Type B pancreatic cell (in vitro differentiated cells): ENCODE data around the gene C17orf107. TPM values are rescaled to one million over a fixed set of nuclear protein-coding genes. Genes with fewer than 3 reads are reported as not detected.
"Not testable (repeated sequence)": the region's sequence is repeated elsewhere in the genome, so short reads cannot be mapped to it uniquely, and the experiment has no call there.

Experiments
- DNase-seq: peaks from one replicate; pipeline ENCODE4 v3.0.0; 2021; ENCODE audit warnings: mixed read lengths; ENCODE audit not compliant: unreplicated experiment; ENCODE audit errors: extremely low spot score
- H3K27ac Mint-ChIP-seq: 2 replicates; pipeline ENCODE4 v1.8.0; 2021; ENCODE audit warnings: mild to moderate bottlenecking, mixed read lengths
- H3K27me3 Mint-ChIP-seq: 2 replicates; pipeline ENCODE4 v1.8.0; 2021; ENCODE audit warnings: mixed read lengths
- H3K36me3 Mint-ChIP-seq: 2 replicates; pipeline ENCODE4 v1.8.0; 2021; ENCODE audit warnings: mixed read lengths
- H3K4me1 Mint-ChIP-seq: one replicate; pipeline ENCODE4 v1.8.0; 2021; ENCODE audit warnings: mixed read lengths; ENCODE audit not compliant: unreplicated experiment
- H3K4me3 Mint-ChIP-seq: 2 replicates; pipeline ENCODE4 v1.8.0; 2021; ENCODE audit warnings: mild to moderate bottlenecking, mixed read lengths
- H3K9me3 Mint-ChIP-seq: 2 replicates; pipeline ENCODE4 v1.8.0; 2021; ENCODE audit warnings: mixed read lengths
- total RNA-seq: library from RNA; stranded (reverse); gene quantifications from 2 replicates; pipeline ENCODE4 v1.2.1, GENCODE V29; 2021; ENCODE audit warnings: low replicate concordance
- TF ChIP-seq, protein P1 (sequence below): fragments of 200-600 bp; sonication (generic); conservative IDR thresholded peaks from 2 replicates; pipeline ENCODE4 v1.5.0; 2021; ENCODE audit warnings: antibody characterized with exemption, mild to moderate bottlenecking

C17orf107 gene
- total RNA-seq, 1 donor from 2014 or later: 4.4 TPM

DNA sequence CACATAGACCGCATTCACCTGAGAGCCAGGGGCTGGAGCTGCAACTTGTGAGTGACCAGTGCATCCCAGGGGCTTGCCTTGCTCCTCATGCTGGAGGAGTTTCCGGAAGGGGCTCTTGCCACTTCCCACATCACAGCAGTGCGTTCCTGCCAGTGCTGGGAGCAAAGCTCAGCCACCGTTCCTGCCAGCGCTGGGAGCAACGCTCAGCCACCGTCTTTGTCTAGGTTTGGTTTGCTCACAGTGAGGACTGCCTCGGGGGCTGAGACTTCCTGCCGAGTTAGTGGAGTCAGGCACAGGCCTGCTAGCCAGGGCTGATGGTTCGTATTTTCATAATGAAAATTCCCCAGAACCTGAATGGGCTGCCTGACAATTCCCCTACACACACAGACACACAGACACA lies 9.0 kb downstream of the C17orf107 start:
- TF ChIP-seq, protein P1, sequence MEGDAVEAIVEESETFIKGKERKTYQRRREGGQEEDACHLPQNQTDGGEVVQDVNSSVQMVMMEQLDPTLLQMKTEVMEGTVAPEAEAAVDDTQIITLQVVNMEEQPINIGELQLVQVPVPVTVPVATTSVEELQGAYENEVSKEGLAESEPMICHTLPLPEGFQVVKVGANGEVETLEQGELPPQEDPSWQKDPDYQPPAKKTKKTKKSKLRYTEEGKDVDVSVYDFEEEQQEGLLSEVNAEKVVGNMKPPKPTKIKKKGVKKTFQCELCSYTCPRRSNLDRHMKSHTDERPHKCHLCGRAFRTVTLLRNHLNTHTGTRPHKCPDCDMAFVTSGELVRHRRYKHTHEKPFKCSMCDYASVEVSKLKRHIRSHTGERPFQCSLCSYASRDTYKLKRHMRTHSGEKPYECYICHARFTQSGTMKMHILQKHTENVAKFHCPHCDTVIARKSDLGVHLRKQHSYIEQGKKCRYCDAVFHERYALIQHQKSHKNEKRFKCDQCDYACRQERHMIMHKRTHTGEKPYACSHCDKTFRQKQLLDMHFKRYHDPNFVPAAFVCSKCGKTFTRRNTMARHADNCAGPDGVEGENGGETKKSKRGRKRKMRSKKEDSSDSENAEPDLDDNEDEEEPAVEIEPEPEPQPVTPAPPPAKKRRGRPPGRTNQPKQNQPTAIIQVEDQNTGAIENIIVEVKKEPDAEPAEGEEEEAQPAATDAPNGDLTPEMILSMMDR: no peak
- no peak overlapping the region for H3K27ac Mint-ChIP-seq
- peaks cover 13% of the 10 kb centered on the region for H3K4me1 Mint-ChIP-seq
- no peaks in the 10 kb centered on the region for H3K9me3 Mint-ChIP-seq
- H3K36me3 Mint-ChIP-seq: peaks cover 3% of the 10 kb centered on the region
- H3K27me3 Mint-ChIP-seq: peaks cover 8% of the 10 kb centered on the region
- DNase-seq: peak; percentile 67
- no peak overlapping the region for H3K4me3 Mint-ChIP-seq

DNA sequence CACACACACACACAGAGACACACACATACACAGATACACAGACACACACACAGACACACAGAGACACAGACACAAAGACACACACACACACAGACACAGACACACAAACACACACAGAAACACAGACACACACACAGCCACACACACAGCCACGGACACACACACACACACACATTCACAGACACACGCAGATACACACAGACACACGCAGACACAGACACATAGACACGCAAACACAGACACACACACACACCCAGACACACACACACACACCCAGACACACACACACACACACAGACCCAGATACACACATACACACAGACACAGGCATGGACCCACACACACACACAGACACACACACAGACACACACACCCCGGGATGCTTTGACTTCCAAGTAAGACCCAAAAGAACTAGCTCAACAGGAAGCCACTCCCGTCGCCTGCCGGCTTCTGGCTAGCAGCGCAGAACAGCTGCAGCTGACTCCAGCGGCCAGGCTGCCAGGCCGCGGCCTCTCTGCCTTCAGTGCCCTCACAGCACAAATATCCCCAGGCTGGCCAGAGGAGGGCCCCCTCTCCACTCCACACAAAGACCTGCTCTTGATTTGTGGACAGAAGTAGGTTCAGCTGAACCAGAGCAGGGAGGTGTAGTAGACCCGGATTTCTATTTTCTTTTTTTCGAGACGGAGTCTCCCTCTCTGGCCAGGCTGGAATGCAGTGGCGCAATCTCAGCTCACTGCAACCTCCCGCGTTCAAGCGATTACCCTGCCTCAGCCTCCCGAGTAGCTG lies 9.6 kb downstream of the C17orf107 start:
- Mint-ChIP-seq H3K27me3 (peaks cover 4% of the 10 kb centered on the region), H3K4me3 (no peak overlapping the region), H3K27ac (no peak overlapping the region), H3K36me3 (no peaks in the 10 kb centered on the region), H3K4me1 (peaks cover 8% of the 10 kb centered on the region), H3K9me3 (no peaks in the 10 kb centered on the region)
- TF ChIP-seq, protein P1: peak; percentile 86
- peak; percentile 87 for DNase-seq

DNA sequence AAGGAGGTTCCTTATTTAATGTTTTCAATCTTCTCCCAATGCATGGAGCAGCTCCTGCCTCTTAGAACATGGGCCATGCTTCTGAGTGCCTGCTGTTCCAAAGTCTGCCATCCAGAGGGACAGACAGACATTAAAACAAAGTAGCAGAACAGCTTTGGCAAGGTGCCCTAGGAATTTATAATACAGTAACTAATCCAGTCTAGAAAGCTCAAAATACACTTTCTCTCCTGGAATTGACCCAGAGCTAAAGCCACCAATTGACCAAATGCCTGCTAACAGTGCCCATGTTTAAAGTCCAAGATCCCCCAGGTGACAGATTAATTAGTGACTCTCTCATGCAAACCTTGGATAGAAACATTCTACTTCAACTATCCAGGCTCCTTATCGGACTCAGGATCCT lies 14.7 kb downstream of the C17orf107 start:
- Mint-ChIP-seq H3K27ac (peak overlapping the region; percentile 18), H3K27me3 (no peaks in the 10 kb centered on the region), H3K4me1 (peaks cover 5% of the 10 kb centered on the region), H3K36me3 (no peaks in the 10 kb centered on the region), H3K4me3 (no peak overlapping the region), H3K9me3 (no peaks in the 10 kb centered on the region)
- no peak for DNase-seq
- TF ChIP-seq, protein P1: no peak

DNA sequence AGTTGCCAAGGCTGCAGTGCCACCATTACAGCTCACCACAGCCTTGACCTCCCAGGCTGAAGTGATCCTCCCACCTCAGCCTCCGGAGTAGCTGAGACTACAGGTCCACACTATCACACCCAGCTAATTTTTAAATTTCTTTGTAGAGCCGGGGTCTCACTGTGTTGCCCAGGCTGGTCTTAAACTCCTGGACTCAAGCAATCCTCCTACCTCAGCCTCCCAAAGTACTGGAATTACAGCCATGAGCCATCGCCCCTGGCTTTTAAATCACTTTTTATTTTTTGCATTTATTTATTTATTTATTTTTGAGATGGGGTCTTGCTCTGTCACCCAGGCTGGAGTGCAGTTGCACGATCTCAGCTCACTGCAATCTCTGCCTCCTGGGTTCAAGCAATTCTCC lies 15.2 kb downstream of the C17orf107 start:
- H3K4me3 Mint-ChIP-seq, H3K27ac Mint-ChIP-seq, H3K27me3 Mint-ChIP-seq, H3K36me3 Mint-ChIP-seq, DNase-seq, H3K9me3 Mint-ChIP-seq, H3K4me1 Mint-ChIP-seq: not testable (repeated sequence)

DNA sequence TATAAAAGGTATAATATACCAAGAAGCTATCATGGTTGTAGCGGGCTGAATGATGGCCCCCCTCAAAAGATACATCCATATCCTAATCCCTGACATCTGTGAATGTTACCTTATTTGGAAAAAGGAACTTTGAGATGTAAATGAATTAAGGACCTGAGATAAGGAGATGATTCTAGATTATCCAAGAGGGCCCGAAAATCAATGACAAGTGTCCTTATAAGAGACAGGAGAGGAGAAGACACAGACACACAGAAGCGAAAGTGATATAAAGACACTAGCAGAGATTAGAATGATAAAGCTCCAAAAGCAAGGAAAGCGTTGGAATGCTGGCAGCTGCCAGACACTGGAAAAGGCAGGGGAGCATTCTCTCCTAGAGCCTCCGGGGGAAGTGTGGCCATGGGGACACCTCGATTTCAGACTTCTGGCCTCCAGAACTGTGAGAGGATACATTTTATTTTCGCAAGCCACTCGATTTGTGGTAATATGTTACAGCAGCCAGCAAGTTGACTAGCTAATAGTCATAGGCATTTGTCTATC lies 20.2 kb downstream of the C17orf107 start:
- no peak overlapping the region for H3K4me3 Mint-ChIP-seq
- no peaks in the 10 kb centered on the region for H3K9me3 Mint-ChIP-seq
- TF ChIP-seq, protein P1: no peak
- H3K4me1 Mint-ChIP-seq: no peaks in the 10 kb centered on the region
- no peaks in the 10 kb centered on the region for H3K27me3 Mint-ChIP-seq
- no peak overlapping the region for H3K27ac Mint-ChIP-seq
- H3K36me3 Mint-ChIP-seq: no peaks in the 10 kb centered on the region
- no peak for DNase-seq

DNA sequence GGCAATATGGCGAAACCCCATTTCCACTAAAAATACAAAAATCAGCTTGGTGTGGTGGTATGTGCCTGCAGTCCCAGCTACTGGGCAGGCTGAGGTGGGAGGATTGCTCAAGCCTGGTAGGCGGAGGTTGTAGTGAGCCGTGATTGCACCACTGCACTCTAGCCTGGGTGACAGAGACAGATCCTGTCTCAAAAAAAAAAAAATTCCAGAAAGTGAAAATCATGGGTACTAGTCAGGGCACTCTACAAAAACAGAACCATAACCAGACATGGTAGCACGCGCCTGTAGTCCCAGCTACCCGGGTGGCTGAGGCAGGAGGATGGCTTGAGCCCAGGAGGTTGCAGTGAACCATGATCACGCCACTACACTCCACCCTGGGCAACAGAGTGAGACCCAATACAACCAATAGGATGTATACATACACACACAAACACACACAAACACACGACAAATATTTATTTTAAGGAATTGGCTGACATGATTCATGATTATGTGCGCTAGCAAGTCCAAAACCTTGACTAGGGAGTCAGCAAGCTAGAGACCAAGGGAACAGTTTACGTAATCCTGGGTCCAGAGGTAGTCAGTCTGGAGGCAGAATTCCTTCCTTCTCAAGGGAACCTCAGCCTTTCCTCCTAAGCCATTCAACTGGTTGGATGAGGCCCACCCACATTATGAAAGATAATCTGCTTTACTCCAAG lies 21.2 kb downstream of the C17orf107 start:
- no peaks in the 10 kb centered on the region for H3K4me1 Mint-ChIP-seq
- H3K27ac Mint-ChIP-seq: no peak overlapping the region

More for the DNA sequence above, 21.2 kb downstream of the C17orf107 start:
- DNase-seq: no peak
- H3K9me3 Mint-ChIP-seq: no peaks in the 10 kb centered on the region
- TF ChIP-seq, protein P1: no peak
- no peaks in the 10 kb centered on the region for H3K36me3 Mint-ChIP-seq
- H3K4me3 Mint-ChIP-seq: no peak overlapping the region
- no peaks in the 10 kb centered on the region for H3K27me3 Mint-ChIP-seq
